Osteoblast (primary cell): ENCODE measurements around the gene PPP3CB. TPM values are rescaled to one million over a fixed set of nuclear protein-coding genes. Genes with fewer than 3 reads are reported as not detected.

Source experiments
- DNase-seq: peaks from one replicate; pipeline ENCODE4 v3.0.0; 2011; ENCODE audit warnings: low spot score, mixed read lengths; ENCODE audit not compliant: insufficient read length; ENCODE audit errors: missing footprints
- H2AFZ ChIP-seq: 2 replicates; pipeline ENCODE4 v1.6.0; 2011; ENCODE audit warnings: mild to moderate bottlenecking, low read length
- H3K27ac ChIP-seq: 2 replicates; pipeline ENCODE4 v1.5.1; 2011; ENCODE audit warnings: mild to moderate bottlenecking, low read depth, low read length, moderate library complexity
- H3K27me3 ChIP-seq: 2 replicates; pipeline ENCODE4 v1.6.0; 2012; ENCODE audit warnings: mild to moderate bottlenecking, control low read depth, inconsistent platforms, low read length, moderate library complexity; ENCODE audit not compliant: insufficient read depth
- H3K36me3 ChIP-seq: 2 replicates; pipeline ENCODE4 v1.5.1; 2011; ENCODE audit warnings: mild to moderate bottlenecking, low read length, control low read depth, moderate library complexity; ENCODE audit not compliant: insufficient read depth
- H3K4me1 ChIP-seq: 2 replicates; pipeline ENCODE4 v1.5.1; 2011; ENCODE audit warnings: mild to moderate bottlenecking, low read length, control low read depth, moderate library complexity; ENCODE audit not compliant: insufficient read depth
- H3K4me2 ChIP-seq: 2 replicates; pipeline ENCODE4 v1.6.0; 2011; ENCODE audit warnings: mild to moderate bottlenecking, low read length; ENCODE audit not compliant: insufficient read depth
- H3K4me3 ChIP-seq: fragments of 200-600 bp; sonication (generic); 3 replicates; pipeline ENCODE4 v1.5.1; 2012; ENCODE audit warnings: mild to moderate bottlenecking, low read length, inconsistent platforms; ENCODE audit not compliant: insufficient read depth
- H3K79me2 ChIP-seq: 2 replicates; pipeline ENCODE4 v1.6.0; 2012; ENCODE audit warnings: mild to moderate bottlenecking, low read length, control low read depth, inconsistent platforms; ENCODE audit not compliant: insufficient read depth
- H3K9me3 ChIP-seq: 2 replicates; pipeline ENCODE4 v1.5.1; 2011; ENCODE audit warnings: low read depth, low read length, control low read depth
- H4K20me1 ChIP-seq: 2 replicates; pipeline ENCODE4 v1.6.0; 2012; ENCODE audit warnings: mild to moderate bottlenecking, low read length, control low read depth; ENCODE audit not compliant: insufficient read depth
- CTCF ChIP-seq: IDR thresholded peaks from 2 replicates; pipeline ENCODE4 v1.5.1; 2011; ENCODE audit warnings: mild to moderate bottlenecking, low read depth, low read length, moderate library complexity; ENCODE audit errors: extremely low read depth
- total RNA-seq: library from RNA; depleted of rRNA; stranded (reverse); fragments of >200 nt; gene quantifications from 2 replicates; pipeline ENCODE4 v1.2.3, GENCODE V29; 2012

Gene PPP3CB
- total RNA-seq, 1 donor, result 34.7 TPM

GRCh38 chr10:73497623-73498022, 1.8 kb upstream of the PPP3CB start:
- DNase-seq, result no peak
- TF ChIP-seq CTCF, result no peak
- H4K20me1 ChIP-seq, result no peaks in the 10 kb centered on the region
- H3K4me1 ChIP-seq, result peaks cover 30% of the 10 kb centered on the region
- H3K9me3 ChIP-seq, result no peaks in the 10 kb centered on the region
- no peak overlapping the region for H3K4me3 ChIP-seq
- no peak overlapping the region for H3K4me2 ChIP-seq
- no peaks in the 10 kb centered on the region for H3K27me3 ChIP-seq
- H3K79me2 ChIP-seq, result peaks cover 40% of the 10 kb centered on the region
- no peak overlapping the region for H3K27ac ChIP-seq
- no peak overlapping the region for H2AFZ ChIP-seq
- H3K36me3 ChIP-seq, result peaks cover 8% of the 10 kb centered on the region

- Histone ChIP-seq H3K79me2 (peaks cover 59% of the 10 kb centered on the region), H3K27ac (peak overlapping the region; percentile 94), H3K9me3 (no peaks in the 10 kb centered on the region), H3K4me2 (peak overlapping the region; percentile 96), H3K36me3 (peaks cover 8% of the 10 kb centered on the region), H3K27me3 (no peaks in the 10 kb centered on the region), H3K4me3 (peak overlapping the region; percentile 98), H4K20me1 (peaks cover 3% of the 10 kb centered on the region), H2AFZ (peak overlapping the region; percentile 90), H3K4me1 (peaks cover 28% of the 10 kb centered on the region)
- no peak for TF ChIP-seq CTCF
- DNase-seq, result peak; percentile 96
Measured at GRCh38 chr10:73495226-73495883, 469 bp downstream of the PPP3CB start.

GRCh38 chr10:73494877-73495225, 973 bp downstream of the PPP3CB start:
- H2AFZ ChIP-seq, result peak overlapping the region; percentile 90
- peak overlapping the region; percentile 94 for H3K27ac ChIP-seq
- no peaks in the 10 kb centered on the region for H3K9me3 ChIP-seq
- peak overlapping the region; percentile 98 for H3K4me3 ChIP-seq
- peaks cover 7% of the 10 kb centered on the region for H4K20me1 ChIP-seq
- peaks cover 28% of the 10 kb centered on the region for H3K4me1 ChIP-seq
- no peaks in the 10 kb centered on the region for H3K27me3 ChIP-seq
- peak overlapping the region; percentile 96 for H3K4me2 ChIP-seq
- peaks cover 64% of the 10 kb centered on the region for H3K79me2 ChIP-seq
- TF ChIP-seq CTCF, result no peak
- H3K36me3 ChIP-seq, result peaks cover 3% of the 10 kb centered on the region
- no peak for DNase-seq

GRCh38 chr10:73494213-73494612, 1.6 kb downstream of the PPP3CB start:
- DNase-seq, result no peak
- peak overlapping the region; percentile 94 for H3K27ac ChIP-seq
- no peaks in the 10 kb centered on the region for H3K27me3 ChIP-seq
- peaks cover 3% of the 10 kb centered on the region for H3K36me3 ChIP-seq
- H4K20me1 ChIP-seq, result peaks cover 12% of the 10 kb centered on the region
- no peaks in the 10 kb centered on the region for H3K9me3 ChIP-seq
- H2AFZ ChIP-seq, result no peak overlapping the region
- peaks cover 28% of the 10 kb centered on the region for H3K4me1 ChIP-seq
- H3K4me2 ChIP-seq, result peak overlapping the region; percentile 96
- H3K79me2 ChIP-seq, result peaks cover 70% of the 10 kb centered on the region
- no peak for TF ChIP-seq CTCF
- peak overlapping the region; percentile 40 for H3K4me3 ChIP-seq
